Common myeloid progenitor, CD34-positive (primary cell): ENCODE results near the gene LSP1.
"Not testable (repeated sequence)": the region's sequence is repeated elsewhere in the genome, so short reads cannot be mapped to it uniquely, and the experiment has no call there.

ENCODE experiments used
- CTCF ChIA-PET: fragments of 350-600 bp; sonication (Branson Sonifier 250); formaldehyde crosslinking; loops from one replicate; lab custom pipeline; 2021; ENCODE audit warnings: antibody characterized with exemption; lab: Charles Lee
- POLR2A ChIA-PET: fragments of 350-600 bp; sonication (Branson Sonifier 250); formaldehyde crosslinking; loops from one replicate; lab custom pipeline; 2021; ENCODE audit warnings: antibody characterized with exemption; lab: Charles Lee
- DNase-seq, 3 donors: peaks; one replicate each; pipeline versions ENCODE4 v3.0.0 to v3.0.0-alpha.2; 2013
- H3K27ac ChIP-seq, 2 experiments: 1 replicate in 1 of 2; 2 replicates in 1 of 2; pipeline ENCODE4 v1.7.0; 2013; ENCODE audit warnings: inconsistent platforms in 2 of 2, low read length in 2 of 2, mild to moderate bottlenecking in 2 of 2, low read depth in 1 of 2, moderate library complexity in 1 of 2; ENCODE audit not compliant: severe bottlenecking in 2 of 2, insufficient read depth in 1 of 2, poor library complexity in 1 of 2
- H3K27me3 ChIP-seq, 5 experiments: replicated peaks in 2 of 5; 1 replicate in 3 of 5; 2 replicates in 2 of 5; pipeline versions ENCODE4 v1.6.1 to v1.7.0; 2013; ENCODE audit warnings: low read length in 4 of 5, mild to moderate bottlenecking in 2 of 5, moderate library complexity in 2 of 5, inconsistent platforms in 1 of 5; ENCODE audit not compliant: insufficient read depth in 5 of 5, control insufficient read depth in 4 of 5
- H3K36me3 ChIP-seq, 4 experiments: 1 replicate in 2 of 4; 2 replicates in 2 of 4; pipeline versions ENCODE4 v1.6.1 to v1.7.0; 2013; ENCODE audit warnings: low read length in 3 of 4, control low read depth in 1 of 4, mild to moderate bottlenecking in 1 of 4; ENCODE audit not compliant: control insufficient read depth in 4 of 4, insufficient read depth in 4 of 4
- H3K4me1 ChIP-seq, 4 experiments: 1 replicate in 3 of 4; 2 replicates in 1 of 4; pipeline versions ENCODE4 v1.6.1 to v1.7.1; 2013; ENCODE audit warnings: low read length in 3 of 4, mild to moderate bottlenecking in 3 of 4, control low read depth in 1 of 4, inconsistent platforms in 1 of 4, moderate library complexity in 1 of 4; ENCODE audit not compliant: control insufficient read depth in 4 of 4, insufficient read depth in 4 of 4; ENCODE audit errors: control extremely low read depth in 1 of 4
- H3K4me3 ChIP-seq, 7 experiments: 1 replicate in 4 of 7; 2 replicates in 3 of 7; pipeline versions ENCODE4 v1.5.1 to v1.7.0; 2013; ENCODE audit warnings: mild to moderate bottlenecking in 7 of 7, low read length in 6 of 7, moderate library complexity in 6 of 7, inconsistent platforms in 2 of 7, low read depth in 2 of 7, control low read depth in 1 of 7; ENCODE audit not compliant: insufficient read depth in 4 of 7, control insufficient read depth in 1 of 7; ENCODE audit errors: extremely low read depth in 1 of 7
- H3K9me3 ChIP-seq, 5 experiments: 1 replicate in 4 of 5; 2 replicates in 1 of 5; pipeline versions ENCODE4 v1.6.1 to v1.7.1; 2013; ENCODE audit warnings: low read length in 4 of 5, mild to moderate bottlenecking in 2 of 5, inconsistent platforms in 1 of 5, low read depth in 1 of 5, moderate library complexity in 1 of 5; ENCODE audit not compliant: control insufficient read depth in 4 of 5, insufficient read depth in 2 of 5; ENCODE audit errors: control extremely low read depth in 1 of 5
- WGBS: methylation state at CpG from one replicate; pipeline ENCODE4 v1.1.5; 2013; ENCODE audit not compliant: insufficient coverage; 5-methylcytosine and 5-hydroxymethylcytosine counted together

The LSP1 gene

DNA sequence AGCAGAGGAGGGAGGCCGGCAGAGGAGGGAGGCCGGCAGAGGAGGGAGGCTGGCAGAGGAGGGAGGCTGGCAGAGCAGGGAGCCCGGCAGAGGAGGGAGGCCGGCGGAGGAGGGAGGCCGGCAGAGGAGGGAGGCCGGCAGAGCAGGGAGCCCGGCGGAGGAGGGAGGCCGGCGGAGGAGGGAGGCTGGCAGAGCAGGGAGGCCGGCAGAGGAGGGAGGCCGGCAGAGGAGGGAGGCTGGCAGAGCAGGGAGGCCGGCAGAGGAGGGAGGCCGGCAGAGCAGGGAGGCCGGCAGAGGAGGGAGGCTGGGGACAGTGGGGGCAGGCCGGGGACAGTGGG, 20.9 kb downstream of the LSP1 start:
- DNase-seq, H3K36me3 ChIP-seq, H3K4me3 ChIP-seq, H3K9me3 ChIP-seq, H3K27ac ChIP-seq, POLR2A ChIA-PET, H3K27me3 ChIP-seq: not testable (repeated sequence)
- CTCF ChIA-PET: interaction anchor here (3.4 kb wide), 1 partner anchor 26 kb away, joined by 18 read pairs; no protein-coding TSS in a partner anchor
- WGBS: 91% methylated on average over 11 of the region's 17 CpGs
- H3K4me1 ChIP-seq: peaks cover 0 to 32% (median 25%) of the 10 kb centered on the region in 4 experiments

DNA sequence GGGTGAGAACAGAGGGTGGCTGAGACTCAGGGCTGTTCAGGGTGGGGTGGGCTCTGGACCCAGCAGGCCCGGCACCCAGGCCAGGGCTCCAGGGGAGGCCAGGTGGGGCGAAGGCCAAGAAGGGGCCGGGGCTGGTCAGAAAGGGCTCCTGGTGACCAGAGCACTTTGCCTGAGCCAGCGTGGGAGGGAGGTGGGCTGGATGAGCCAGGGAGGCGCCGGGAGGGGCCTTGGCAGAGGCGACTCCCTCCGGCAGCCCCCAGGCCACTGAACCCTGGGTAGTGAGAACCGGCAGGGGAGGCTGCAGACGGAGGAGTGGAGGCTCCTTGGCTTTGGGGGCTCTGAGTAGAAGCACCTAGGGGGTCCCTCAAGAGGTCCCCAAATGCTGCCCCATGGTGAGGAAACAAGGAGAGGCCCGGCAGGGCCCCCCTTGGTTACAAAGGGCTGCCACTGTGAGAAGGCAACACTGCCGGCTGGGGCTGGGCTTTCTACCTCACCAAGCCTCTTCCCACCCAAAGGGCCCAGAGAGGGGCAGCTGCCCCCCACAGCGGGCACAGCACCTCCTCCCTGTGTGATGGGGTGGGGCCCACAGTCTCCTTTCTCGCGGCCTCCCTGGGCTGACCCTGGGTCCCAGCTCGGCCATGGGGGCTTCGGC, 21.7 kb downstream of the LSP1 start:
- H3K4me3 ChIP-seq, POLR2A ChIA-PET, H3K9me3 ChIP-seq, H3K27me3 ChIP-seq, DNase-seq, H3K27ac ChIP-seq, H3K36me3 ChIP-seq: not testable (repeated sequence)
- CTCF ChIA-PET: interaction anchor here (1.0 to 3.4 kb wide), 4 partner anchors 12 to 280 kb away, joined by 3 to 18 read pairs (median 9); no protein-coding TSS in a partner anchor
- WGBS: 97% methylated on average over 15 of the region's 17 CpGs
- peaks cover 0 to 35% (median 27%) of the 10 kb centered on the region in 4 experiments for H3K4me1 ChIP-seq

DNA sequence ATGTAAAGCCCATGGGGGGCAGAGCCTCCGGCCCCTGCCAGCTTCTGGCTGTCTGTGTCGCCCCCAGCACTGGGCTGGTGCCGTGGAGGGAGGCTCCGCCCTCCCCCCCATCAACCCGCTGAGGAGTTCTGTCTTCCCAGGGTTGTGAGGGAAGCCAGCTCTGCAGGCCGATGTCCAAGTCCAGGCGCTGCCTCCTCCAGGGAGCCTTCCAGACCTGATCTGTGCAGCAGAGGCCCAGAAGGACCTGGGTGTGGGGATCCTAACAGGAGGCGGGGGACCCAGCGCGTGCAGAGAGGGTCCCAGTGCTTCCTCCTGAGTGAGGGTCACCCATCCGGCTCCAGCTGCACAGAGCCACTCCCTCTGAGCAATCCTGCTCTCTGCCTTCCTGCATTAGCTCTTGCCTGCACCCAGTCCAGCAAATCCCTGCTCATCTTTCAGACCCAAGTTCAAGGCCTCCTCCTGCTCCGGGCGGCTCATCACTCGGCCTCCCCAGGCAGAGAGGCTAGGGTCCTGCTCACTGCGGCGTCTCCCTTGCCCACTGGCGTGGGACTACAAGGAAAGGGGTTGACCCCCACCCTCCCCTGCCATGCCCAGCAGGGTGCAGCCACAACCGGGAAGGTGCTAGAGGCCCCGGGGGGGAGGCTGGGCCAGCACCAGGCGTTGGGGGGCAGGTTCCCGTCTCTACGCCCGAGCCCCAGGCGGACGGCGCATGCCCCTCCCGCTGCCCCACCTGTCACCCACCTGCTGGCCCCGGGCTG, 22.4 kb downstream of the LSP1 start:
- Histone ChIP-seq H3K4me1 (peaks cover 0 to 43% (median 33%) of the 10 kb centered on the region in 4 experiments), H3K27ac (no peak overlapping the region), H3K36me3 (peaks cover 0 to 3% (median 0%) of the 10 kb centered on the region in 4 experiments), H3K4me3 (no peak overlapping the region), H3K9me3 (no peaks in the 10 kb centered on the region), H3K27me3 (no peaks in the 10 kb centered on the region)
- ChIA-PET CTCF (interaction anchor here (1.0 to 3.4 kb wide), 9 partner anchors 13 to 279 kb away, joined by 3 to 21 read pairs (median 13); partner anchors contain the start of gene LSP1), POLR2A (no interaction called here)
- DNase-seq: no peak
- 96% methylated on average over 13 of the region's 28 CpGs for WGBS

DNA sequence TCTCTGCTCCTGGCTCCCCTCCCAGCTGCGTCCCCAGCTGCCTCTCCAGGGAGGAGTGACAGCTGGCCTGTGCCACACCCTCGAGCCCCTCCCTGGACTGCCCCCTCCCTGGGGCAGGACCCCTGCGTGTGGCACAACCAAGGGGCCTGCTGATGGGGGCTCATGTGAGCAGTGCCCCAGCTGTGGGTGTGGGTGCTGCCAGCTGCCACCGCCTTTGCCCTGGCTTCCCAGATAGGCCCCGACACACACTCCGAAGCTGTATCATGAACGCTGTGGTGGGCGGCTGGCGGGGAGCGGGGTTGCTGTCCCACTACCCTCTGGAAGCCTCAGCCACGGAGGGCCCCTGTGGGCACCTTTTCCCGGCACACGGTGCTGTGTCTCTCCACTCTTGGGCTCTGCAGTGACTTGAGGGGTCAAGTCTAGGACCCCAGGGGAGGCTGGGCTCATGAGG, 23.0 kb downstream of the LSP1 start:
- not testable (repeated sequence) for H3K4me3 ChIP-seq, H3K36me3 ChIP-seq, H3K27me3 ChIP-seq, H3K27ac ChIP-seq, H3K9me3 ChIP-seq, DNase-seq
- peaks cover 0 to 49% (median 38%) of the 10 kb centered on the region in 4 experiments for H3K4me1 ChIP-seq
- WGBS: 92% methylated on average over 6 of the region's 13 CpGs
- CTCF ChIA-PET: interaction anchor here (0.8 to 3.4 kb wide), 17 partner anchors 12 to 278 kb away, joined by 3 to 21 read pairs (median 5); partner anchors contain the start of gene LSP1
- POLR2A ChIA-PET: interaction anchor here (0.5 kb wide), 1 partner anchor 125 kb away, joined by 3 read pairs; no protein-coding TSS in a partner anchor

DNA sequence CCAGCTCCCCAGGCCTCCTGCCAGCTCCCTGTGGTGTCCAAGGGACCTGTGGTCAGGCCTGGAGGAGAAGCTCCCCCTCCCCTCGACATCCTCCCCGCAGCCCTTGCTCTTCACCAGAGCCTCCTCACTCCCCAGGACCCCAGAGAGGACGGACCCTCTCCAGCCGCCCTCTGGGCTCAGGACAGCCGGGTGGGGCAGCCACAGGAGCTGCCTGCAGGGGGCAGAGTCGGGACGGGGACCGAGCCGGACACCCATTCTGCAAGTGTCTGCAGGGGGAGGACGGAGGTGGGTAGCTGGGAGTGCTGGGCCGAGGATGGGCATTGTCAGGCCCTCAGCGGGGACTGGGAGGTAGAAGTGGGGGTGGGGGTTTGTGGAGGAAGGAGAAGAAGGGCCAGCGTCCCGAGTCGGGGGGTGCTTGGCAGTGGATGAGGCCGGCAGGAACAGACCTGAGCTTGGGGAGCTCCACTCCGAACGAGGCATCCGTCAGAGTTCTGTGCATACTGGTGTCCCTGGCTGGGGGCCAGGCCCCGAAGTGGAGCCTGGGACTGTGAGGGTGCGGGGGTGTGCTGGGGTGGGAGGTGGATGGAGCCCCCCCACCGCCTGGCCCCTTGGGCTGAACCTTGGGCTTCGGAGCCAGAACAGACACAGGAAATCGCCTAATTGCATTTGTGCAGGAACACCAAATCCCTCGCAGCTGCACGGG, 23.6 kb downstream of the LSP1 start:
- Histone ChIP-seq H3K27ac (no peak overlapping the region), H3K9me3 (no peaks in the 10 kb centered on the region), H3K4me1 (peaks cover 0 to 55% (median 44%) of the 10 kb centered on the region in 4 experiments), H3K27me3 (no peaks in the 10 kb centered on the region), H3K36me3 (peaks cover 0 to 8% (median 2%) of the 10 kb centered on the region in 4 experiments), H3K4me3 (peak overlapping the region in 1 of 7 experiments; percentile 42)
- 49% methylated on average over 19 of the region's 26 CpGs for WGBS
- DNase-seq: peak in 2 of 3 donors; percentile 41 to 42
- ChIA-PET POLR2A (interaction anchor here (0.5 to 0.7 kb wide), 2 partner anchors 115 to 124 kb away, joined by 3 read pairs; no protein-coding TSS in a partner anchor), CTCF (interaction anchor here (0.8 to 3.4 kb wide), 24 partner anchors 12 to 275 kb away, joined by 3 to 21 read pairs (median 4); partner anchors contain the start of gene LSP1)

DNA sequence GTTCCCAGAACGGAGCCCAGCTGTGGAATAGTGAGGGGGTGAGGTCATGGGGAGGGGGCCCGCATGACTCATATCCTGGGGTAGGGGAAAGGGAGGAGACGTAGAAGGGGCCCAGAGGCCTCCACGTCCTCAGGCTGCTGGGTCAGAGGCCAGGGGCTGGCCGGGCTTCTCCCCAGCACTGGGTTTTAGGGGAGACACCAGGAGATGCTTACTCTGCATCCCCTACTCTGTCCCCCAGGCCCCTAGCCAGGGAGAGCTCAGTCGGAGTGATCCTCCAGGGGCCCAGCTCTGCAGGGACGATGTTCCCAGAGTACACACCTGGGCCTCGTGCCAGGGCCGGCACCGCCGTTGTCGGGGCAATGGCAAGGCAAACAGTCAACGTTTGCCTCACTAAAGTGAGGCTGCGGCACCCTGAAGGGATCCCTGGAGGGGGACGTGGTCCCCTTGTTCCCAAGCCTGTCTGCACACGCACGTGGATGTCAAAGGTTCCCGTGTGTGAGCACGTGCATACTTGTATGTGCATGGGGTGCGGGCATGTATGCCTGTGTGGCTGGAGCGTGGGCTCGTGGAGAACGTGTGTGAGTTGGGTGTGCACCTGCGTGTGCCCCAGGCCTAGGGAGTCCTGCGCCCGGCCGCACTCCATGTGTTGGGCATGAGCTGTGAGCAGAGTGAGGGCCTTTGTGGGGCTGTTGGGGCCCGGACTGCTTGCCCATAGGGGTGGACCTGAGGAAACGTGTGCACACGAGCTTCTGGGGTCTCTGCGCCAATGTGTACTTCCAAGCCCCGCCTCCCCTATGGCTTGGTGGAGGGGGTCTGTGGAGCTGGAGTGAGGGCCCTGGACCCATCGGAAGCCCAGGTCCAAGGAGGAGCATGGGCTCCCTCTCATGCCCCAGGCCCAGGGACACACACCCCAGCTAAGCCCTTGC, 24.6 kb downstream of the LSP1 start:
- ChIA-PET POLR2A (no interaction called here), CTCF (interaction anchor here (0.9 to 3.4 kb wide), 20 partner anchors 10 to 274 kb away, joined by 3 to 21 read pairs (median 6); partner anchors contain the start of genes LSP1 and PRR33)
- WGBS: 55% methylated on average over 25 of the region's 33 CpGs
- H3K4me1 ChIP-seq: peaks cover 0 to 64% (median 54%) of the 10 kb centered on the region in 4 experiments
- H3K27ac ChIP-seq: no peak overlapping the region
- H3K9me3 ChIP-seq: no peaks in the 10 kb centered on the region
- H3K4me3 ChIP-seq: no peak overlapping the region
- H3K27me3 ChIP-seq: no peaks in the 10 kb centered on the region
- H3K36me3 ChIP-seq: peaks cover 0 to 8% (median 2%) of the 10 kb centered on the region in 4 experiments
- DNase-seq: peak in 2 of 3 donors; percentile 26 to 47
